B cell (primary cell): ENCODE data around the gene ABHD13. TPM values are rescaled to one million over a fixed set of nuclear protein-coding genes. Genes with fewer than 3 reads are reported as not detected.
"Not testable (repeated sequence)": the region's sequence is repeated elsewhere in the genome, so short reads cannot be mapped to it uniquely, and the experiment has no call there.

Experiments used
- ATAC-seq: fragments of 200-7000 bp; cut with Tn5 transposase; one replicate; pipeline ENCODE4 v1.10.0; 2021; ENCODE audit warnings: low read depth, mild to moderate bottlenecking, moderate number of reproducible peaks, moderate library complexity
- CTCF ChIA-PET: fragments of 350-600 bp; sonication (Branson Sonifier 250); formaldehyde crosslinking; loops from one replicate; lab custom pipeline; 2021; ENCODE audit warnings: antibody characterized with exemption, inconsistent platforms; lab: Charles Lee
- POLR2A ChIA-PET: fragments of 350-600 bp; sonication (Branson Sonifier 250); formaldehyde crosslinking; loops from one replicate; lab custom pipeline; 2021; ENCODE audit warnings: antibody characterized with exemption; lab: Charles Lee
- DNase-seq: peaks from one replicate; pipeline ENCODE4 v3.0.0; 2013
- H2AFZ ChIP-seq: 2 replicates; pipeline ENCODE4 v1.6.1; 2012; ENCODE audit warnings: mild to moderate bottlenecking, low read depth, low read length; ENCODE audit not compliant: insufficient read depth, poor library complexity, severe bottlenecking
- H3K27ac ChIP-seq, 2 donors: 1 replicate in 1 of 2; 2 replicates in 1 of 2; pipeline ENCODE4 v1.5.1; 2012 to 2013; ENCODE audit warnings: low read length in 2 of 2, mild to moderate bottlenecking in 2 of 2, moderate library complexity in 1 of 2
- H3K27me3 ChIP-seq, 4 experiments: fragments of 200-600 bp in 1 of 4; sonication (generic) in 1 of 4; replicated peaks in 1 of 4; 1 replicate in 2 of 4; 2 replicates in 2 of 4; pipeline versions ENCODE4 v1.6.1 to v1.7.0; 2013 to 2016; ENCODE audit warnings: low read length in 3 of 4, mild to moderate bottlenecking in 2 of 4, mixed read lengths in 1 of 4, moderate library complexity in 1 of 4; ENCODE audit not compliant: insufficient read depth in 4 of 4, control insufficient read depth in 3 of 4; ENCODE audit errors: control extremely low read depth in 1 of 4
- H3K36me3 ChIP-seq, 2 experiments: replicated peaks in 1 of 2; 1 replicate in 1 of 2; 2 replicates in 1 of 2; pipeline versions ENCODE4 v1.6.1 to v1.7.1; 2013; ENCODE audit warnings: low read length in 1 of 2; ENCODE audit not compliant: insufficient read depth in 2 of 2, control insufficient read depth in 1 of 2; ENCODE audit errors: control extremely low read depth in 1 of 2, extremely low read depth in 1 of 2
- H3K4me1 ChIP-seq, 2 donors: fragments of 200-600 bp in 1 of 2; sonication (generic) in 1 of 2; 1 replicate in 1 of 2; 2 replicates in 1 of 2; pipeline versions ENCODE4 v1.5.1 to v1.6.1; 2013 to 2017; ENCODE audit warnings: low read length in 2 of 2; ENCODE audit not compliant: control insufficient read depth in 2 of 2, insufficient read depth in 2 of 2
- H3K4me2 ChIP-seq: replicated peaks from 2 replicates; pipeline ENCODE3; 2012; ENCODE audit warnings: mild to moderate bottlenecking, low read depth, low read length; ENCODE audit not compliant: poor library complexity, severe bottlenecking
- H3K4me3 ChIP-seq, 5 experiments: fragments of 200-600 bp in 1 of 5; sonication (generic) in 1 of 5; 1 replicate in 3 of 5; 2 replicates in 2 of 5; pipeline versions ENCODE4 v1.5.1 to v1.7.0; 2011 to 2016; ENCODE audit warnings: low read length in 4 of 5, mild to moderate bottlenecking in 4 of 5, low read depth in 2 of 5, control low read depth in 1 of 5, moderate library complexity in 1 of 5; ENCODE audit not compliant: insufficient read depth in 1 of 5; ENCODE audit errors: control extremely low read depth in 1 of 5, extremely low read depth in 1 of 5
- H3K79me2 ChIP-seq: fragments of 200-600 bp; sonication (generic); one replicate; pipeline ENCODE4 v1.6.0; 2016; ENCODE audit warnings: low read length; ENCODE audit not compliant: control insufficient read depth, insufficient read depth
- H3K9ac ChIP-seq: fragments of 200-600 bp; sonication (generic); 2 replicates; pipeline ENCODE4 v1.6.1; 2017; ENCODE audit warnings: mild to moderate bottlenecking, low read length, moderate library complexity
- H3K9me3 ChIP-seq, 3 donors: one replicate each; pipeline versions ENCODE4 v1.6.1 to v1.7.1; 2013; ENCODE audit warnings: low read length in 2 of 3; ENCODE audit not compliant: control insufficient read depth in 2 of 3, insufficient read depth in 1 of 3; ENCODE audit errors: control extremely low read depth in 1 of 3
- H4K20me1 ChIP-seq: 2 replicates; pipeline ENCODE4 v1.6.0; 2012; ENCODE audit warnings: mild to moderate bottlenecking, low read length; ENCODE audit not compliant: insufficient read depth, control insufficient read depth, poor library complexity, severe bottlenecking
- H3K27ac Mint-ChIP-seq: one replicate; pipeline ENCODE4 v1.8.0; 2021; ENCODE audit warnings: mixed read lengths
- H3K27me3 Mint-ChIP-seq: one replicate; pipeline ENCODE4 v1.8.0; 2021; ENCODE audit warnings: mixed read lengths
- H3K4me1 Mint-ChIP-seq: one replicate; pipeline ENCODE4 v1.8.0; 2021; ENCODE audit warnings: mixed read lengths
- H3K4me3 Mint-ChIP-seq: one replicate; pipeline ENCODE4 v1.8.0; 2021; ENCODE audit warnings: mixed read lengths
- H3K9me3 Mint-ChIP-seq: one replicate; pipeline ENCODE4 v1.8.0; 2022; ENCODE audit warnings: mixed read lengths; ENCODE audit not compliant: insufficient read depth
- CTCF ChIP-seq: fragments of 200-600 bp; IDR thresholded peaks from one replicate; pipeline ENCODE4 v1.8.0; 2022; ENCODE audit warnings: antibody characterized with exemption, mild to moderate bottlenecking
- WGBS: methylation state at CpG from one replicate; pipeline ENCODE4 v1.1.5; 2013; ENCODE audit warnings: missing lambda C conversion rate; ENCODE audit not compliant: insufficient coverage; 5-methylcytosine and 5-hydroxymethylcytosine counted together
- intact Hi-C: fragments of 100-400 bp; cut with micrococcal nuclease; formaldehyde crosslinking; loops from one replicate; pipeline ENCODE4 v1.10.0; 2022
- polyA plus RNA-seq: library from polyadenylated mRNA; depleted of rRNA; stranded (reverse); fragments of >200 nt; gene quantifications from 2 replicates; pipeline ENCODE4 v1.2.3, GENCODE V29; 2012
- total RNA-seq, 2 donors: library from RNA; stranded (reverse); fragments of 120-200 nt in 1 of 2; gene quantifications; 1 replicate in 1 of 2; 2 replicates in 1 of 2; pipeline versions ENCODE4 v1.2.3 to v1.2.4, GENCODE V29; 2013 to 2022

Gene ABHD13
- total and polyA plus RNA-seq, 2 donors (not counting 1 experiment from before 2014, with no cell fraction given) = 6.2 to 14.6 TPM

GRCh38 chr13:108267347-108267746 is 49.2 kb downstream of the ABHD13 start:
- 0% methylated on average over 1 of the region's 4 CpGs for WGBS
- peaks cover 49% of the 10 kb centered on the region for H3K4me1 Mint-ChIP-seq
- Histone ChIP-seq H3K36me3 (no peaks in the 10 kb centered on the region), H3K27ac (peak overlapping the region; percentile 45 to 57), H3K27me3 (no peaks in the 10 kb centered on the region), H3K4me2 (peak overlapping the region; percentile 66), H2AFZ (peak overlapping the region; percentile 78), H3K4me1 (peaks cover 37 to 44% of the 10 kb centered on the region in 2 donors), H3K9ac (no peak overlapping the region), H3K79me2 (no peaks in the 10 kb centered on the region), H4K20me1 (no peaks in the 10 kb centered on the region), H3K4me3 (no peak overlapping the region), H3K9me3 (peaks cover 0 to 3% (median 0%) of the 10 kb centered on the region in 3 donors)
- intact Hi-C loops = no loop called here
- H3K9me3 Mint-ChIP-seq = peaks cover 2% of the 10 kb centered on the region
- DNase-seq (peak; percentile 34), ATAC-seq (no peak)
- no peaks in the 10 kb centered on the region for H3K27me3 Mint-ChIP-seq
- peak overlapping the region; percentile 91 for H3K27ac Mint-ChIP-seq
- CTCF ChIA-PET = no interaction called here
- POLR2A ChIA-PET = no interaction called here
- TF ChIP-seq CTCF = no peak
- peak overlapping the region; percentile 6 for H3K4me3 Mint-ChIP-seq

- H3K27ac ChIP-seq, H3K4me3 ChIP-seq, H3K9me3 Mint-ChIP-seq, H3K36me3 ChIP-seq, H2AFZ ChIP-seq, CTCF ChIA-PET, H3K4me2 ChIP-seq, H4K20me1 ChIP-seq, H3K27me3 Mint-ChIP-seq, H3K27me3 ChIP-seq, POLR2A ChIA-PET, DNase-seq, H3K9ac ChIP-seq, ATAC-seq, H3K79me2 ChIP-seq, H3K9me3 ChIP-seq: not testable (repeated sequence)
- H3K27ac Mint-ChIP-seq = peak overlapping the region; percentile 91
- peaks cover 37 to 44% of the 10 kb centered on the region in 2 donors for H3K4me1 ChIP-seq
- intact Hi-C loops = loop anchor here (2.0 kb wide), 1 partner anchor 49 kb away; the partner anchor contains the start of gene ABHD13
- peaks cover 51% of the 10 kb centered on the region for H3K4me1 Mint-ChIP-seq
- H3K4me3 Mint-ChIP-seq = peak overlapping the region; percentile 6
- no CpG with 5 or more reads among the region's 3 CpGs for WGBS
Observed at GRCh38 chr13:108267855-108268254, 49.7 kb downstream of the ABHD13 start.
